Subcutaneous abdominal adipose tissue (tissue), 5 donors: ENCODE data around the gene BMP15.

Source experiments
- H3K27ac ChIP-seq: one replicate; pipeline ENCODE4 v1.7.0; 2013; ENCODE audit warnings: low read depth, mild to moderate bottlenecking, inconsistent platforms, low read length, moderate library complexity
- H3K27me3 ChIP-seq, 5 donors: one replicate each; pipeline ENCODE4 v1.7.0; 2013; ENCODE audit warnings: low read length in 5 of 5, inconsistent platforms in 1 of 5; ENCODE audit not compliant: control insufficient read depth in 5 of 5, insufficient read depth in 4 of 5
- H3K36me3 ChIP-seq, 5 donors: one replicate each; pipeline ENCODE4 v1.7.0; 2013; ENCODE audit warnings: low read length in 5 of 5; ENCODE audit not compliant: control insufficient read depth in 5 of 5, insufficient read depth in 5 of 5
- H3K4me1 ChIP-seq, 5 donors: one replicate each; pipeline ENCODE4 v1.7.0; 2013; ENCODE audit warnings: low read length in 5 of 5, mild to moderate bottlenecking in 3 of 5, moderate library complexity in 1 of 5; ENCODE audit not compliant: control insufficient read depth in 5 of 5, insufficient read depth in 5 of 5
- H3K4me3 ChIP-seq, 5 donors: one replicate each; pipeline ENCODE4 v1.7.0; 2013; ENCODE audit warnings: low read length in 5 of 5, low read depth in 1 of 5
- H3K9ac ChIP-seq, 5 donors: one replicate each; pipeline ENCODE4 v1.7.0; 2013; ENCODE audit warnings: low read length in 5 of 5, mild to moderate bottlenecking in 4 of 5, moderate library complexity in 3 of 5
- H3K9me3 ChIP-seq, 5 donors: one replicate each; pipeline ENCODE4 v1.7.0; 2013; ENCODE audit warnings: low read length in 5 of 5; ENCODE audit not compliant: control insufficient read depth in 5 of 5
- donor health status: healthy.
- donor health status: healthy.
- donor health status: healthy.
- donor health status: healthy.
- donor health status: healthy.

Gene BMP15

DNA sequence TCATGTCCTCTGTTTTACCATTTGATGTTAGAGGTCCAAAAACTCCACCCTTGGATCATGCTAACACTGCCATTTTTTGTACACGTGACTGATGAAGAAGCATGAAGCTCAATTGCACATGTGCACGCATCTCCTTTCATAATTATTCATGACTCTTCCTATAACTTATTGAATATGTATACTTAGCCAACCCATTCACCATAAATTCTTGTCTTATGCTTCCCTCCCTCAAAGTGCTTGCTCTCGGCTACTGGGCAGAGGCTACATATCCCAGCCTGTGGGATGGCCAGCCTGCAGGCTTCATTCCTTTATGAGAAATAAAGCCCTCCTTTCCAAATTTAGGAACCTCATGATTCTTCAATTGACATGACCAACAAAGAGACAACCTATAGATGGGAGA, 17.5 kb upstream of the BMP15 start:
- no peak overlapping the region for H3K27ac ChIP-seq
- no peaks in the 10 kb centered on the region for H3K4me1 ChIP-seq
- H3K4me3 ChIP-seq, result no peak overlapping the region
- peaks cover 5 to 26% (median 9%) of the 10 kb centered on the region in 5 donors for H3K27me3 ChIP-seq
- no peak overlapping the region for H3K9ac ChIP-seq
- H3K36me3 ChIP-seq, result no peaks in the 10 kb centered on the region
- H3K9me3 ChIP-seq, result peaks cover 0 to 10% (median 4%) of the 10 kb centered on the region in 5 donors

DNA sequence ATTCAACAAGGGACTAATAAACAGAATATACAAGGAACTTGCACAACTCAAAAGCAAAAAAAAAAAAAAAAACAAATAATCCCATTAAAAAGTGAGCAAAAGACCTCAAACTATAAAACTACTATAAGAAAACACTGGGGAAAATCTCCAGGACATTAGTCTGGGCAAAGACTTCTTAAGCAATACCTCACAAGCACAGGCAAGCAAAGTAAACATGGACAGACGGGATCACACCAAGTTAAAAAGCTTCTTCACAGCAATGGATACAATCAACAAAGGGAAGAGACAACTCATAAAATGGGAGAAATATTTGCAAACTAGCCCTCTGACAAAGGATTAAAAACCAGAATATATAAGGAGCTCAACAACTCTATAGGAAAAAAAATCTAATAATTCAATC, 17.1 kb upstream of the BMP15 start:
- Histone ChIP-seq H3K4me1 (no peaks in the 10 kb centered on the region), H3K27ac (no peak overlapping the region), H3K4me3 (no peak overlapping the region), H3K36me3 (no peaks in the 10 kb centered on the region), H3K27me3 (peaks cover 5 to 26% (median 9%) of the 10 kb centered on the region in 5 donors), H3K9ac (no peak overlapping the region), H3K9me3 (peaks cover 0 to 10% (median 4%) of the 10 kb centered on the region in 5 donors)

DNA sequence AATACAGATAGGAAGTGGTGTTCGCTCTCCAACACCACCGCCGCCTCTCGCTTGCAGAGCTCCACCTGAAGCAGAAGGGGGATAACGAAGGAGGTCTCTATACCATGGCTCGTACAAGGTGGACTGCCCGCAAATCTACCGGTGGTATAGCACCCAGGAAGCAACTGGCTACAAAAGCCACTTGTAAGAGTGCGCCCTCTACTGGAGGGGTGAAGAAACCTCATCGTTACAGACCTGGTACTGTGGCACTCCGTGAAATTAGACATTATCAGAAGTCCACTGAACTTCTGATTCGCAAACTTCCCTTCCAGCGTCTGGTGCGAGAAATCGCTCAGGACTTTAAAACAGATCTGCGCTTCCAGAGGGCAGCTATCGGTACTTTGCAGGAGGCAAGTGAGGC, 5.2 kb upstream of the BMP15 start:
- H3K36me3 ChIP-seq, result no peaks in the 10 kb centered on the region
- no peaks in the 10 kb centered on the region for H3K4me1 ChIP-seq
- no peak overlapping the region for H3K27ac ChIP-seq
- H3K4me3 ChIP-seq, result no peak overlapping the region
- H3K27me3 ChIP-seq, result peaks cover 0 to 12% (median 2%) of the 10 kb centered on the region in 5 donors
- H3K9me3 ChIP-seq, result no peaks in the 10 kb centered on the region
- no peak overlapping the region for H3K9ac ChIP-seq

DNA sequence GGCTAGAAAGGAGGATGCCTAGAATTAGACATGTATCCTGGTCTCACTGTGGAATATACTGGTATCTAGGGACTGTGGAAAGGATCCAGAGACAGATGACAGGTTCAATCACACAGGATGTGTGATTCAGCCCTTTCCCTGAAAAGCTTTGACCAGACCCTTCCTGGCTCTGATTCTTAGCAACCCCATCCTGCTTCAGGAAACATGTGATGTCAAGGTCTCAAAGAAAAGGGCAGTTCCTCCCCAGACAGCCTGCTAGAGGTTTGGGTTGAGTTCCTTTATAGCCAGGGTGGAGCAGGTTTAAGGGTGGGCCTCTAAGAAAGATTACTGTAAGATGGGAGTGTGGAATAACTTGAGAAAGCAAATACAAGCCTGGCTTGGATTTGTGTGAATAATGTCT, 3.0 kb downstream of the BMP15 start:
- Histone ChIP-seq H3K9me3 (no peaks in the 10 kb centered on the region), H3K9ac (no peak overlapping the region), H3K4me1 (no peaks in the 10 kb centered on the region), H3K4me3 (no peak overlapping the region), H3K27ac (no peak overlapping the region), H3K36me3 (no peaks in the 10 kb centered on the region), H3K27me3 (peaks cover 3 to 11% (median 5%) of the 10 kb centered on the region in 5 donors)

DNA sequence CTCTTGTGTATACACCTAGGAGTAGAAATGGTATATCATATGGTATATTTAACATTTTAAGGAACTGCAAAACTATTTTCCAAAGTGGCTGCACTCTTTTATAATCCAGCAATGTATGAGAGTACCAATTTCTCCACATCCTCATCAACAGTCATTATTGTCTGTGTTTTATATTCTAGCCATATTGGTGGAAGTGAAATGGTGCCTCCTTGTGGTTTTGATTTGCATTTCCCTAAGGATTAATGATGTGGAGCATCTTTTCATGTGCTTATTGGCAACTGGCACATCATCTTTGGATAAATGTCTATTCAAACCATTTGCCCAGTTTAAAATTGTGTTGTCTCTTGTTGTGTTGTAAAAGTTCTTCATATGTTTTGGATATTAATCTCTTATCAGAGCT, 9.6 kb downstream of the BMP15 start:
- Histone ChIP-seq H3K36me3 (no peaks in the 10 kb centered on the region), H3K27me3 (peaks cover 0 to 8% (median 3%) of the 10 kb centered on the region in 5 donors), H3K4me1 (no peaks in the 10 kb centered on the region), H3K27ac (no peak overlapping the region), H3K9ac (no peak overlapping the region), H3K9me3 (peaks cover 0 to 3% (median 0%) of the 10 kb centered on the region in 5 donors), H3K4me3 (no peak overlapping the region)

DNA sequence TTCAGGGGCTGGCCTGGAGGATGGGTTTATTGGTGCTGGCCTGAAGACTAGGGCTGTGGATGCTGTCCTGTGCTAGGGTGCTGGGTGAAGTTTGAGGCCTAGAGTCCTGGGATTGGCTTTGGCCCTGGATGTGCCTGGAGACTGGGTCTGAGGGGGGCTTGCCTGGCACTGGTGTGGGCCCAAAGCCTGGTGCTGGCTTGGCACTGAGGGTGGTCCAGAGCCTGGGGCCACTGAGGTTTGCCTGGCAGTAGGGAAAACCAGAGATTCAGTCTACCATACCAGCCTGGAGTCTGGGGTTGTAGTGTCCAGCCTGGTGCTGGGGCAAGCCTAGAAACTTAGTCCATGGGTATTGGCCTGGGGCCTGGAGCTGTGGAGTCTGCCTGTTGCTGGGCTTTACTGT, 16.6 kb downstream of the BMP15 start:
- H3K4me3 ChIP-seq, result no peak overlapping the region
- H3K27me3 ChIP-seq, result peaks cover 0 to 6% (median 4%) of the 10 kb centered on the region in 5 donors
- H3K9ac ChIP-seq, result no peak overlapping the region
- no peaks in the 10 kb centered on the region for H3K4me1 ChIP-seq
- H3K9me3 ChIP-seq, result peaks cover 0 to 3% (median 0%) of the 10 kb centered on the region in 5 donors
- H3K27ac ChIP-seq, result no peak overlapping the region
- H3K36me3 ChIP-seq, result no peaks in the 10 kb centered on the region

DNA sequence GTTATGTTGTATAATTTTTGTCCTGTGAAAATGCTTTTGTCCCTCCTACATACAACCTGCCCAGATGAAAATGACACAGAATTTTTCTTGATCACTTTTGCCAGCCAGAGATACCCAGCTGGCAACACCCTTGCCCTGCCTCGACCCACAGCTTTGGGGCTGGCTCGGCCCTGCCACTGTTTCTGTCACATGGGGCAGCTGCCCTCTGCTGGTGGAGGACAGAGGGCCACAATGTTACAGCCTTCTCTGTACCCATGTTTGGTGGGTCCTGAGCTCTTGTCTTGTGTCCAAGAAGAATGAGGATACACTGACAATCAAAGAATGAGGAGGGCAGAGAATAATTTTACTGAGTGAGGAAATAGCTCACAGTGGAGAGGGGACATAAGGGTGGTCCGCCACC, 31.1 kb downstream of the BMP15 start:
- H3K9me3 ChIP-seq, result peaks cover 0 to 5% (median 0%) of the 10 kb centered on the region in 5 donors
- no peak overlapping the region for H3K9ac ChIP-seq
- no peak overlapping the region for H3K27ac ChIP-seq
- no peak overlapping the region for H3K4me3 ChIP-seq
- no peaks in the 10 kb centered on the region for H3K36me3 ChIP-seq
- no peaks in the 10 kb centered on the region for H3K4me1 ChIP-seq
- peaks cover 0 to 3% (median 0%) of the 10 kb centered on the region in 5 donors for H3K27me3 ChIP-seq

DNA sequence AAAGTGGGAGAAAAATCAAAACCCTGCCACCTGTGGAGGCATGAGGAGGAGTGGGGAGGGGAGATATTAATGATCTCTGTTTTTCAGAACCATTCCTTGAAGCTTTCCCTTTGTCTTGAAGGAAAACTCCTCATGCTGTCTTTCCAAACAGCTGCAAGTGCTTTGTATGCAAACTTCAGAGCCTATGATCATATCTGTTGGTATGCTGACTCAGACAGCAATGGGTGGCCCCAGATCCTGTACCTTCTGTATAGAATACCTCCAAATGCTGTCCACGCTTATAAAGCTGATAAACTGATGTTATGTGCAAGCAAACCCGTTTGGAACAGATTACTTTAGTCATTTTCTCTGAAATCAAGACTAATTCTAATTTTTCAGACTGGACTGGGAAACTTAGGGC, 31.9 kb downstream of the BMP15 start:
- peaks cover 0 to 3% (median 0%) of the 10 kb centered on the region in 5 donors for H3K27me3 ChIP-seq
- no peak overlapping the region for H3K4me3 ChIP-seq
- H3K4me1 ChIP-seq, result no peaks in the 10 kb centered on the region
- no peak overlapping the region for H3K27ac ChIP-seq
- no peaks in the 10 kb centered on the region for H3K36me3 ChIP-seq
- peaks cover 0 to 5% (median 0%) of the 10 kb centered on the region in 5 donors for H3K9me3 ChIP-seq
- H3K9ac ChIP-seq, result no peak overlapping the region

DNA sequence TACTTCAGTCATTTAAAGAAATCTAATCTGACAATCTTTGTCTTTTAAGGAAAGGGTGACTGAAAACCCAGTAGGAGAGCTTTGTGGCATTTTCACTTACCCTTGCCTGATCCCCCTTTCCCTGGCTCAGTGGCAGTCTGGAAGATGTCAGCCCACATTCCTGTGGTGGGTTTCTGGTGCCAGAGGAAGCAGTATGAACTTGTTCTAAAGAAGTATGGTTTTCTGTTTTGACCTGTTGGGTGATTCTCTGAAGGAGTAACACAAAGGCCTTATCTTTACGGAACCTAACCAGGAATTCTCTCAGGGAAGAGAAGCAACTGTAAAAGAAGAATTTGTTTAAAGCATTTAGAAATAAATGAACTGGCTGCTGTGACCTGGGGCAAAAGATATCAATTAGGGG, 41.9 kb downstream of the BMP15 start:
- H3K27me3 ChIP-seq, result peaks cover 0 to 4% (median 0%) of the 10 kb centered on the region in 5 donors
- H3K4me1 ChIP-seq, result no peaks in the 10 kb centered on the region
- H3K27ac ChIP-seq, result no peak overlapping the region
- no peaks in the 10 kb centered on the region for H3K36me3 ChIP-seq
- H3K9ac ChIP-seq, result no peak overlapping the region
- no peak overlapping the region for H3K4me3 ChIP-seq
- peaks cover 0 to 9% (median 4%) of the 10 kb centered on the region in 5 donors for H3K9me3 ChIP-seq

DNA sequence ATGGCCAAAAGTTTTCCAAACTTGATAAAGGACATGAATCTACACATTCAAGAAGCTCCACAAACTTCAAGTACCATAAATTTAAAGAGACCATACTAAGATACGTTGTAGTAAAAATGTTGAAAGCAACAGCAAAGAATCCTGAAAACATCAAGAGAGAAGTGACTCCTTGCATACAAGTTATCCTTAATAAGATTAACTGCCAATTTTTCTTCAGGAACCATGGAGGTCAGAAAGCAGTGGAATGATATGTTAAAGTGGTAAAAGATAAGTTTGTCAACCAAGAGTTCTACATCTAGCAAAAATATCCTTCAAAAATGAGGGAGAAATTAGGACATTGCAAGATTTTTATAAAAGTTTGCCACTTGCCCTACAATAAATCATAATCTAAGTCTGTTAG, 43.3 kb downstream of the BMP15 start:
- Histone ChIP-seq H3K27me3 (peaks cover 0 to 4% (median 0%) of the 10 kb centered on the region in 5 donors), H3K9me3 (peaks cover 0 to 9% (median 4%) of the 10 kb centered on the region in 5 donors), H3K4me3 (no peak overlapping the region), H3K4me1 (no peaks in the 10 kb centered on the region), H3K27ac (no peak overlapping the region), H3K36me3 (no peaks in the 10 kb centered on the region), H3K9ac (no peak overlapping the region)

DNA sequence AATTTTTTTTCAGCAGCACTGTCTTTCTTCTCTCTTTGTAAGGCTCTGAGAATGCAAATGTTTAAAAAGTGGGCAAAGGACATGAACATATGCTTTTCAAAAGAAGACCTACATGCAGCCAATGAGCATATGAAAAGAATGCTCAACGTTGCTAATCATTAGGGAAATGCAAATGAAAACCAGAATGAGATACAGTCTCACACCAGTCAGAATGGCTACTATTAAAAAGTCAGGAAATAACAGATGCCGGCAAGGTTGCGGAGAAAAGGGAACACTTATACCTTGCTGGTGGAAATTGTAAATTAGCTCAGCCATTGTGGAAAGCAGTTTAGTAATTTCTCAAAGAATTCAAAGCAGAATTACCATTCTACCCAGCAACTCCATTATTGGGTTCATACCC, 51.6 kb downstream of the BMP15 start:
- no peak overlapping the region for H3K9ac ChIP-seq
- no peak overlapping the region for H3K27ac ChIP-seq
- H3K27me3 ChIP-seq, result peaks cover 0 to 3% (median 2%) of the 10 kb centered on the region in 5 donors
- no peaks in the 10 kb centered on the region for H3K4me1 ChIP-seq
- no peaks in the 10 kb centered on the region for H3K9me3 ChIP-seq
- H3K4me3 ChIP-seq, result no peak overlapping the region
- no peaks in the 10 kb centered on the region for H3K36me3 ChIP-seq
